Stimulated activated memory B cell treated with anti-CD40 and anti-IgM and Interleukin-4, amounts not matched to agents 10 μg/mL and 1 μg/mL and 100 μg/mL, for 72 hours (primary cell): ENCODE measurements around the gene POR.

Experiments used
- ATAC-seq: fragments of 150-1000 bp; cut with Tn5 transposase; 2 replicates; pipeline ENCODE4 v1.10.0; 2021
- H3K27ac Mint-ChIP-seq: one replicate; pipeline ENCODE4 v1.8.0; 2022; ENCODE audit warnings: mild to moderate bottlenecking, mixed read lengths
- H3K27me3 Mint-ChIP-seq: one replicate; pipeline ENCODE4 v1.8.0; 2022; ENCODE audit warnings: mixed read lengths
- H3K36me3 Mint-ChIP-seq: one replicate; pipeline ENCODE4 v1.8.0; 2022; ENCODE audit warnings: mixed read lengths
- H3K4me1 Mint-ChIP-seq: one replicate; pipeline ENCODE4 v1.8.0; 2022; ENCODE audit warnings: mixed read lengths
- H3K4me3 Mint-ChIP-seq: one replicate; pipeline ENCODE4 v1.8.0; 2022; ENCODE audit warnings: mild to moderate bottlenecking, moderate library complexity, mixed read lengths
- H3K9me3 Mint-ChIP-seq: one replicate; pipeline ENCODE4 v1.8.0; 2022; ENCODE audit warnings: mixed read lengths

Gene POR

DNA sequence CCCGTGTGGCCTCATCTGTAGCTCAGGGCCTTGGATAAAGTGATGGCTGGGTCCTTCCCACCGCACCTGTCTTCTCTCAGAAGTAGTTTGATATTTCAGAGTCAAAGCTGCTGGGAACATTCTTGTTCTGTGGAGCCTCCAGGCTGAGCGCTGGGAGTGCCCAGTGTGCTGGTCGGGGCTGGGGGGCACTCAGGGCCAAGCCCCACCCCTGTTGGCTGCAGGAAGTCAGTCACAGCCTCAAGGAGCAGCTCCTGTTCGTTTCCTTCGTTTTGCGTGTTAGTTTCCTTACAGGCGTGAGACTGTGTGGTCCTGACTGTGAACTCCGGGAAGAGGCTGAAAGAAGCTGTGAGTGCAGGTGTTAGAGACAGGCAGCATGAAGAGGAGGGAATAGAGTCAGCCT lies 33.2 kb downstream of the POR start:
- Mint-ChIP-seq H3K4me1 (peaks cover 29% of the 10 kb centered on the region), H3K9me3 (no peaks in the 10 kb centered on the region), H3K4me3 (no peak overlapping the region), H3K36me3 (peaks cover 18% of the 10 kb centered on the region), H3K27ac (no peak overlapping the region), H3K27me3 (no peaks in the 10 kb centered on the region)
- ATAC-seq, result no peak

DNA sequence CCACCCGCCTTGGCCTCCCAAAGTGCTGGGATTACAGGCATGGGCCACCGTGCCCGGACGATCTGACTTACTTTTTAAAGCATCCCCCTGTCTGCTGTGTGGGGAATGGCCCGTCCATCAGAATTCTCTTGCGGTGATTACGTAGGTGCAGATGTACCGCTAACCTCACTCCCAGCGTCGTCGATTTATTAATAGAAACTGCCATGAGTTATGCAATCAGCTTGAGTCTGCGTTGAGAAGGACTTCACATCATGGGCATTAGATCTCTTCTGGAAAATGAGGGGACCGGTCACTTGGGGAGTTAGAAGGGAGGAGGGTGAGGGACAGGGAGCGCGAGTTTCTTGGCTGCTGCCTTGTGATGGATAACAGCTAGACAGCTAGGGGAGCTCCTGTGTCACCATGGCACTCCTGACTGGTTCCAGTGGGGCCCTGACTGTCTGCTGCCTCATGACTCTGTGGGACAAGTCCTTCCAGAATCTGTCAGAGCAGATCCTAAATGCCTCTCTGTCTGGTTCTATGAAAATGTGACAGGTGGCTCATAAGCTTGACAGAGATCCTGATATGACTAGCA lies 35.2 kb downstream of the POR start:
- no peaks in the 10 kb centered on the region for H3K9me3 Mint-ChIP-seq
- no peak for ATAC-seq
- H3K4me3 Mint-ChIP-seq, result no peak overlapping the region
- H3K27me3 Mint-ChIP-seq, result no peaks in the 10 kb centered on the region
- H3K36me3 Mint-ChIP-seq, result peaks cover 17% of the 10 kb centered on the region
- H3K27ac Mint-ChIP-seq, result no peak overlapping the region
- H3K4me1 Mint-ChIP-seq, result peaks cover 20% of the 10 kb centered on the region

DNA sequence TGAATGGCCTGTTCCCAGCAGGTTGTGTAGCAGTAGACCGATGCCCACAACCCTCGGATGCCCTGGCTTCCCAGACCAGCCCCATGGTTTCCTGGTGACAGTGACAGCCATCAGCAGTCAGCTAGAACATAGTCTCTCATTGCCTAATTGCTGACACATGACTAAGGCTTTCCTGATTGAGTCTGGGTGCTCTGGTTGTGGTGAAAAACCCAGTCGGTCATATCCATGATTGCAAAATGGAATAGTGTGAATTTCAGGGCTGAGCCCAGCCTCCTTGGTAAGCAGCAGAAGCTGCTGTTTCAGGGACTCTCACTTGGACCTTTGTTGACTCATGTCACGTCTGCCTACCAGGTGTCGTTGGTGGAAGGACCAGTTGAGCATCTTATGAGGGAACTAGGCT lies 36.6 kb downstream of the POR start:
- Mint-ChIP-seq H3K4me1 (peaks cover 12% of the 10 kb centered on the region), H3K27ac (no peak overlapping the region), H3K4me3 (no peak overlapping the region), H3K9me3 (no peaks in the 10 kb centered on the region), H3K36me3 (peaks cover 29% of the 10 kb centered on the region), H3K27me3 (no peaks in the 10 kb centered on the region)
- no peak for ATAC-seq

DNA sequence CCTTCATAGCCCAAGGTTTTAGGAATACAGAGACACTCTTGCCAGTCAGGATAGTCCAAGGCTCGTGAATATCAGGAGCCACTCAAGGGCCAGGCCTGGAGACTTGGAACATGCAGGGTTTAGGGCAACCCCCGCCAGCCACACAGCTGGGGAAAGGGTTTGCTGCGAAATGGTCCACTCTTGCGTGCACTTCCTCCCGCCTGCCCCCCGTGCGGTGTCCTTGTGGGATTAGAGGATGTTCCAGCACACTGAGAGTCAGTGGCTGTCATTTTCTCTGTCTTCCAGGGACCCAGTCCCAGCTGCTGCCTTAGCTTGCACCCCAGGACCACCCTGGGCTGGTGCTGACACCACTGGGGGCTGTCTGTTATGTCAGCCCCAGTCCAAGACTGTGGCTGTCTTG lies 38.5 kb downstream of the POR start:
- Mint-ChIP-seq H3K4me1 (peaks cover 7% of the 10 kb centered on the region), H3K27me3 (no peaks in the 10 kb centered on the region), H3K27ac (no peak overlapping the region), H3K9me3 (no peaks in the 10 kb centered on the region), H3K4me3 (no peak overlapping the region), H3K36me3 (peaks cover 35% of the 10 kb centered on the region)
- ATAC-seq, result no peak

DNA sequence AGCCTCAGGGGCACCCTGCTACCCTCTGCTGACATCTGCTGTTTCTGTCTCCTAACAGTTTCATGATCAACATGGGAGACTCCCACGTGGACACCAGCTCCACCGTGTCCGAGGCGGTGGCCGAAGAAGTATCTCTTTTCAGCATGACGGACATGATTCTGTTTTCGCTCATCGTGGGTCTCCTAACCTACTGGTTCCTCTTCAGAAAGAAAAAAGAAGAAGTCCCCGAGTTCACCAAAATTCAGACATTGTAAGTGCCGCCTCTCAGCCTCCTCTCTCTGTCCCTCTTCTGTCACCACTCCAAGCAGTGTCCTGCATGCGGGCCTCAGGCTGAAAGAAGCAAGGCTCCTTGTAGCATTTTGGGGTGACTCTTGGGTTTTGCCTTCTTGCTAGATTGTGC lies 39.0 kb downstream of the POR start:
- H3K27ac Mint-ChIP-seq, result no peak overlapping the region
- H3K9me3 Mint-ChIP-seq, result no peaks in the 10 kb centered on the region
- H3K4me3 Mint-ChIP-seq, result no peak overlapping the region
- H3K4me1 Mint-ChIP-seq, result peaks cover 2% of the 10 kb centered on the region
- ATAC-seq, result no peak
- no peaks in the 10 kb centered on the region for H3K27me3 Mint-ChIP-seq
- H3K36me3 Mint-ChIP-seq, result peaks cover 33% of the 10 kb centered on the region

DNA sequence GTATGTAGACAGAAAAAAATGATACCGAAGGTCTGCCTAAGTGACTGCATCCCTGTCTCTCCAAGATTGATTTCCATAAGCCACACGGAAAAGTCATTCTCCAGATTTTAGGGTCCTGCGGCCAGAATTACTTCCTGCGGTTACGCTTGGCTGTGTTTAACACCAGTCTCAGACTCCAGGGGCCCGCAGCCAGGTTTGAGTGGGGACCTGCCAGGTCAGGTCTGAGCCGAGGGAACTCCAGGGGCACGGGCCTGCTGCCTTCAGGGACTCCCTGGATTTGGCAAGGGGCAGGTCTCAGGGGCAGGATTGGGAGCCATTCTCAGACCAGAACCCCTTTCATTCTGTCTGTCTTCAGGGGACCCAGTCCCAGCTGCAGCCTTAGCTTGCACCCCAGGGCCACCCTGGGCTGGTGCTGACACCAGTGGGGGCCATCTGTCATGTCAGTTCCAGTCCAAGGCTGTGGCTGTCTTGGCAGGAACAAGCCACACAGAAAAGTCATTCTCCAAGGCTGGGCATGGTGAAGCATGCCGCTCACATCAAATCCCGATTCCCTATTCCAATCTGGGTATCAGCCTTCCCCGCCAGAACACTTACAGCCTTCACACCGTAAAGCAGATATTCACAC lies 40.5 kb downstream of the POR start:
- peaks cover 35% of the 10 kb centered on the region for H3K36me3 Mint-ChIP-seq
- no peak for ATAC-seq

DNA sequence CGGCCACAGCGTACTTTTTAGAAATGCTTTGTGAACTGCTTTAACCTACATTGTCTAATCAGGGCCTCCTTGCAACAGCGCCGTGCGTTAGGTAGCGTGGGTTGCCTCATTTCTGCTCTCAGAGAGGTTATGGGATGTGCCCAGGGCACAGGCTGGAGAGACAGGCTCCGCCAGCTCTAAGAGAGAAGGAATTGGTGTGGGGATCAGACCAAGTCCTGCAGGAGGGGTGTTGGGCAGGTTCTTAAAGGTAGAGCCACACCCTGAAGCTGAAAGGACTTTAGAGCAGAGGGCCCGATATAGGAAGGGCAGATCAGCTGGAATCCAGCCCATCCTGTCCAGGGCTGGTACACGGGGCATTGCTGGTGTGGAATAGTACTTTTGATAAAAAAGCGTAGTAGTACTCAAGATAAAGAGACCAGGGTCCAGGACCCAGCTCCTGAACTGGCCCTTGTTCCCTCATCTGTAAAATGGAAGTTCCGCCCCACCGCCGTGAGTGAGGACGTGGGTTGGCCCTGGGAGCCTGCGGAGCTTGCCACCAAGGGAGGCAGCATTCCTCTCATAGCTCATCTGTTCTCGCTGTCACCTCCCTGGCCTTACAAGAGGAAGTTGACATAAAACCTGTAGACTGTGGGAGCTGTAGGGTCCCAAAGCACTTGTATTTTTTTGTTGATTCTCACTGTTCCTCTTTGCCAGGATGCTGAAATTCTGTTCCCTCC lies 42.2 kb downstream of the POR start:
- Mint-ChIP-seq H3K9me3 (no peaks in the 10 kb centered on the region), H3K4me1 (no peaks in the 10 kb centered on the region), H3K4me3 (no peak overlapping the region), H3K27me3 (no peaks in the 10 kb centered on the region), H3K27ac (no peak overlapping the region), H3K36me3 (peaks cover 44% of the 10 kb centered on the region)
- no peak for ATAC-seq

More for the DNA sequence above, 40.5 kb downstream of the POR start:
- H3K27ac Mint-ChIP-seq, result no peak overlapping the region
- H3K27me3 Mint-ChIP-seq, result no peaks in the 10 kb centered on the region
- no peaks in the 10 kb centered on the region for H3K4me1 Mint-ChIP-seq
- no peaks in the 10 kb centered on the region for H3K9me3 Mint-ChIP-seq
- no peak overlapping the region for H3K4me3 Mint-ChIP-seq

DNA sequence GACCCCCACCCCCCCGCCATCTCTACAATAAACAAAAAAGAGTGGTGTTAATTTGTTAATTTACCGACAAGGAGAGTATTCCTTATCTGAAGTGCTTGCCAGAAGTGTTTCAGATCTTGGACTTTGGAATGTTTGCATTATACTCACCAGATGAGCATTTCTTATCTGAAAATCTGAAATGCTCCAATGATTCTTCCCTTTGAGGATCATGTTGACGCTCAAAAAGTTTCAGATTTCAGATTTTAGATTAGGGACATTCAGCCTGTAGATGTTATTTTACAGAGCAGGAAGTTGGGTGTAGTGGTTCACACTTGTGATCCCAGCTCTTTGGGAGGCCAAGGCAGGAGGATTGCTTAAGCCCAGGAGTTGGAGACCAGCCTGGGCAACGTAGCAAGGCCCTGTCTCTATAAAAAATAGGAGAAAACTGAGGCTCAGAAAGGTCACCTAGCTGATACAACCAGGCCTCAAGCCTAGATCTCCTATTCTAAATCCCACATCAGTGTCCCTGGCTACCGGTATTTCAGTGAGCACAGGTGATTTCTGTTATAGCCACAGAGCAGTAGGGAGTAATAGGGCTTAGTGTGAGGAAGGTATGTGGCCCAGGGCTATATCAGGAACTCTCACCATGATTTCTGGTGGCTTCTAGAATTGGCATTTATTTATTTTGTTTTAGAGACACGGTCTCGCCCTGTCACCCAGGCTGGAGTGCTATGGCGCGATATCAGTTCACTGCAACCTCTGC lies 44.0 kb downstream of the POR start:
- no peak overlapping the region for H3K27ac Mint-ChIP-seq

DNA sequence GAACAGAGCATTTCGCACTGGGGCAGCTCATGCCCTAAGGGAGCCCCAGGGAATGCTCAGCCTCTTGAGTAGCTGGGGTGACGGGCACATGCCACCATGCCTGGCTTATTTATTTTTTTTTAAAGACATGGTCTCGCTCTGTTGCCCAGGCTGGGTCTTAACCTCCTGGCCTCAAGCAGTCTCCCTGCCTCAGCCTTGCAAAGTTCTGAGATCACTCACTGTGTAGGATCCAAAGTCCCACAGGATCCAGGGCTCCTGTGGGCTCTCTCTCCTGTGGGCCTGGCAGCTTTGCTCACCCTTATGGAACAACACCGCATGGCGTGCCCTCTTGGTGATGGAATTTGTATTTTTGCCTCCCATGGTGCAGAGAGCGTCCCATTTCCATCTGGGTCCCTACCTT lies 45.4 kb downstream of the POR start:
- Mint-ChIP-seq H3K27ac (no peak overlapping the region), H3K27me3 (no peaks in the 10 kb centered on the region), H3K9me3 (no peaks in the 10 kb centered on the region), H3K4me1 (no peaks in the 10 kb centered on the region), H3K4me3 (no peak overlapping the region), H3K36me3 (peaks cover 60% of the 10 kb centered on the region)
- ATAC-seq, result no peak

More for the DNA sequence above, 44.0 kb downstream of the POR start:
- Mint-ChIP-seq H3K9me3 (no peaks in the 10 kb centered on the region), H3K4me3 (no peak overlapping the region), H3K36me3 (peaks cover 57% of the 10 kb centered on the region), H3K4me1 (no peaks in the 10 kb centered on the region), H3K27me3 (no peaks in the 10 kb centered on the region)
- ATAC-seq, result no peak

DNA sequence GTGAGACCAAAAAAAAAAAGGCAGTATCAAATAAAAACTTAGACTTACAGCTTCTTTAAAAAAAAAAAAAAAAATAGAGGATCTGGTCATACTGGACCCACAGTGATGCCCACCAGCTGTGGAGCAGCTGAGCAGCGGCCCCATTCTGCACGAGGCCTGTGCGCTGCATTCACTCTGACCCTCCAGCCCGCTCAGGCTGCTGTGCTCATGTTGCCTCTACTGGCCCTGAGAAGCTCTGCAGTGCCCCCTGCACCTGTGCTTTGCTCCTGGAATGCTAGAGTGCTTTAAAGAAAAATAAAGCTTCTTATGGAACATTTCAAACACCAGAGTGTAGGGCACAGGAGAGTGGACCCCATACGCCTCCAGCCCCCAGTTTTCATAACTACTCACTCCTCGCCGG lies 46.3 kb downstream of the POR start:
- no peak for ATAC-seq
- Mint-ChIP-seq H3K4me1 (no peaks in the 10 kb centered on the region), H3K36me3 (peaks cover 57% of the 10 kb centered on the region)

DNA sequence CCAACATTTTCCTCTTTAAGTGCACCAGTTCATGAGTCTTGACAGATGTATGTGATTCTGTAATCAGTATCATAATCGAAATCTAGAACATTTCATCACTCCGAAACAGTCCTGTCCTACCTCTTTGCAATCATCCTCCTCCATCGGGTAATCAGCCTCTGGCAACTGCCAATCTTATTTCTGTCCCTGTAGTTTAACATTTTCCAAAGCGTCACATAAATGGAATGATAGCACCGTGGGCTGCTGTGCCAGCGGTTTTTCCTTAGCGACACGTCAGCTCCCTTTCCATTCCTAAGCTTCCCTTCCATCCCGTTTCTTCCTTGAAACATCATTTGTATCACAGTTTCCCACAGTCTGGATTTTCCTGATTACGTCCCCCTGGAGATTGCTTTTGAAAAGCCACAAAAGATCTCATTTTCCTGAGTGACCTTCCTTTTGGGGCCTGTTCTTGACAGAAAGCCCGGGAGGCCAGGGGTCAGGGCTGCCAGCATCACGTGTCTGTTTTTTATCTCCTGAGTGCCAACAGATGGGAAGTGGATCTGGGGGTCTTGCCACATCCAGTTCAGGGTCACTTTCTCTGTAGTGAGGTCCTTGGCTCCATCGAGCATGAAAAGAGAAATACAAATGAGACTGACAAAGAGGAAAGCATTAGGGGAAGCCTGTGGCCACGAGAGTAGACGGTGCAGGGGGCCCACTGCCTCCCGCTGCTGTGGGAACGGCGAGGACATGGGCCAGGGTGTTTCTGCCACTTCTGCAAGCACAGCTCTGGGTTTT lies 47.8 kb downstream of the POR start:
- Mint-ChIP-seq H3K4me1 (no peaks in the 10 kb centered on the region), H3K4me3 (no peak overlapping the region), H3K36me3 (peaks cover 57% of the 10 kb centered on the region), H3K27ac (no peak overlapping the region), H3K27me3 (no peaks in the 10 kb centered on the region), H3K9me3 (no peaks in the 10 kb centered on the region)
- ATAC-seq, result no peak

More for the DNA sequence above, 46.3 kb downstream of the POR start:
- H3K27ac Mint-ChIP-seq, result no peak overlapping the region
- no peaks in the 10 kb centered on the region for H3K9me3 Mint-ChIP-seq
- no peak overlapping the region for H3K4me3 Mint-ChIP-seq
- no peaks in the 10 kb centered on the region for H3K27me3 Mint-ChIP-seq

DNA sequence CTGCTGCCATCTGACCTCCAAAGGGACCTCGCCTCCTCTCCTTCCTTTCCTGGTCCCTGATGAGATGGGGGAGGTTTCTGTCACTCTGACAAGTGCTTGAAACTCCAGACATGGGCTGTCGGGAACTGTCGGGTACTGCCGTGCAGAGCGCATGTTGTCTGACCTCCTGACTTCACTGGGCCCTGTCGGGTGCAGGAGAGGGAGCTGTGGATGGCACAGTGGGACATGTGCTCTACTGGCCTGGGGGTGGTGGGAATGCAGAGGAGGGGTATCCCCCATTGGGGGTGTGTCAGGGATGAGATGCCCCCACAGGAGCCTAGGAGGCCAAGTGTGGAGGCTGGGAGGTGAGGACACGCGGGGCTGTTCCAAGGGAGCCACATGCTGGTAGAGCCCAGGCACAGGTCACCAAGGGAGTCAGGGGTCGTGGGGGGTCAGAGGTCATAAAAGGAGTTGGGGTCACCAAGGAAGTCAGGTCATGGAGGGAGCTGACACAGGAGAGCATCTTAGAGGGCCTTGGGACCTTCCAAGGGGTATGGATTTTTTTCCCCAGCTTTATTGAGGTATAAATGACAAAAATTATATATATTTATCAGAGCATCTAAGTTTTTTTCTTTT lies 48.5 kb downstream of the POR start:
- Mint-ChIP-seq H3K4me3 (no peak overlapping the region), H3K9me3 (no peaks in the 10 kb centered on the region)
- no peak for ATAC-seq

DNA sequence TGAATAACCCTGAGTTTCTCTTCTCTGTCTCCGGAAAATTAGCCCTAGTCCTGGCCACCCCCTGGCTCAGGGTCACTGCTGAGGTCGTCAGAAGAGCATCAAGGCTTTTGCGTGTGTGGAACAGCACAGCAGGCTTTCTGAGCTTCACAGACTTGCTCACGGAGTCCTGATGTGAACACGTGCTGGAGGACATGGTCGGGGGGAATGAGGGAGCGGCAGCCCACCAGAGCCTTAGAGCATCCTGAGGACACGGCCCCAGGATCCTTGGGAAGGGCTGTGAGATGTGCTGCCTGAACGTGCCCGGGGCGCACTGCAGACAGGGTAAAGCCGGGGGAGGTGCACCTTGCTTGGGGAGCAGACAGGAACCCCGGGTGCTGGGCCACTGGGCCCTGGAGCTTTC lies 50.7 kb downstream of the POR start:
- H3K4me1 Mint-ChIP-seq, result no peaks in the 10 kb centered on the region
- no peak for ATAC-seq
- no peaks in the 10 kb centered on the region for H3K9me3 Mint-ChIP-seq
- no peak overlapping the region for H3K4me3 Mint-ChIP-seq
- no peaks in the 10 kb centered on the region for H3K27me3 Mint-ChIP-seq
- no peak overlapping the region for H3K27ac Mint-ChIP-seq
- H3K36me3 Mint-ChIP-seq, result peaks cover 67% of the 10 kb centered on the region

More for the DNA sequence above, 48.5 kb downstream of the POR start:
- H3K36me3 Mint-ChIP-seq, result peaks cover 58% of the 10 kb centered on the region
- H3K27ac Mint-ChIP-seq, result no peak overlapping the region
- H3K4me1 Mint-ChIP-seq, result no peaks in the 10 kb centered on the region
- H3K27me3 Mint-ChIP-seq, result no peaks in the 10 kb centered on the region

DNA sequence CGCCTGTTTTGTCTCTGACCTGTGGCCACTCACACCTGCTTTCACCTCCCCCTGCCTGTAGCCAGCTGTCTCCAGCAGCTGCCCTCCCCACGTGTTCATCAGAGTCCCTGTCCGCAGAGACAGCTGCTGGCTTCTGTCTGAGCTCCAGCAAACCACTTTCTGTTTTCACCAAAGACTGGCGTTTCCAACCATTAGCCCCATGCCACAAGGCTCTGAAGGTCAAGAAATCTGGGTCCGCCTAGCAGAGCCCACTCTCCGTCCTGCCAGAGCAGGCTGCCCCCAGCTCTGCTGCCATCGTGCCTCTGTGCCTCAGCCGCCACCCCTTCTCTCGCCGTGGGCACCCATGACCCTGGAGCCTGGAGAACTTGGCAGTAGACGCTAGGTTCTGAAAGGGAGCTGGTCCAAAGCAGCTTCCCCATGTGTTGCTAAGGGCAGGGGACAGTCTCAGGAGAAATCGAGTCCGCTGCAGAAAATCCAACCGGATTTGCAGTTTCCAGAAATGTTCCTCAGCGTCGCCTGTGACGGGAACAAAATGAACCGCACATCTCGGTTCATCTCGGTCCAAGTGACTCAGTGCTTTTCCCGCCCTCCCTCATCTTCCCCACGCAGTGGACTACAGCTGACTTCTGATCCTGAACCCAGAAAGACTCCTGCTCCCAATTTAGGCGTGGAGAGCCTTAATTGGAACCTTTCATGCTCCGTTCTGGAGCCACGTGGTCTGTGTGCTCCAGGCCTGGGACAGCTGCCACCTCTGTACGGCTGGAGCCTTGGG lies 51.4 kb downstream of the POR start:
- Mint-ChIP-seq H3K9me3 (no peaks in the 10 kb centered on the region), H3K4me1 (no peaks in the 10 kb centered on the region), H3K36me3 (peaks cover 67% of the 10 kb centered on the region), H3K27ac (no peak overlapping the region), H3K4me3 (no peak overlapping the region), H3K27me3 (no peaks in the 10 kb centered on the region)
- ATAC-seq, result no peak
